GM19468 (cell line): ENCODE measurements around the gene PRR35.

Experiments
- ATAC-seq: cut with Tn5 transposase; IDR thresholded peaks from one replicate; pipeline ENCODE4 v1.9.1; 2021; ENCODE audit warnings: mild to moderate bottlenecking, moderate library complexity, moderate number of reproducible peaks; ENCODE audit not compliant: unreplicated experiment; ENCODE audit errors: extremely low read depth

The PRR35 gene

GRCh38 chr16:527015-527903 lies 32.9 kb upstream of the PRR35 start, which contains the start of gene CAPN15:
CAPN15 (plus strand) TSS chr16:527712; CDS start chr16:546839, 19,127 bp downstream.
- peak; percentile 56 for ATAC-seq

- ATAC-seq, result no peak
Observed at GRCh38 chr16:528111-529011, 31.8 kb upstream of the PRR35 start.

DNA sequence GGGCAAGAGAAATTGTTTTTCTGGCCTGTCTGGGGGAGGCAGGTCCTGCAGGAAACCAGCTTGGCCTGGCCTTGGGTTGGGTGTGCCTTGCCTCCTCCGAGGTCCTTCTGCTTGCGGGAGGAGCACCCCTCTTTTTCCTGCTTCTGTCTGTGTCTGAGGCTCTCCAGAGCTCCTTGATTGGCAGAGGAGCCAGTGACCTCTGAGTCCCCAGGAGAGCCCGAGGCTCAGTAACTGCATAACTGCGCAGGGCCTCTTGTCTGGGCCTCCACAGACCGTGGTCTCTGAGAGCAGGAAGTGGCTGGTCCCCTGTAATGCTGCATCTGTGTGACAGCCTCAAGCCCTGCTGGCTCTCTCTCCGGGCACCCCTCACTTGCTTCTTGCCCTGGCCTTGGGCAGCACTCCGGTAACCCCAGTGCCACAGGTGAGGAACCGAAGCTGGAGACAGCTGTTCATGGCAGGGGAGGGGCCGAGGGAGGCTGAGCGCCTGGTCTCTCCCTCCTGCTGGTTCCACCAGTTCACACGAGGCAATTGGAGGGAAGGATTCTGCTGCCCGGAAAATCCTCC lies 31.1 kb upstream of the PRR35 start:
- no peak for ATAC-seq

GRCh38 chr16:530111-530817 lies 29.9 kb upstream of the PRR35 start:
- ATAC-seq, result no peak

- ATAC-seq, result no peak
Observed at GRCh38 chr16:531494-532125, 28.6 kb upstream of the PRR35 start.

GRCh38 chr16:533391-534123 lies 26.6 kb upstream of the PRR35 start:
- ATAC-seq, result no peak

DNA sequence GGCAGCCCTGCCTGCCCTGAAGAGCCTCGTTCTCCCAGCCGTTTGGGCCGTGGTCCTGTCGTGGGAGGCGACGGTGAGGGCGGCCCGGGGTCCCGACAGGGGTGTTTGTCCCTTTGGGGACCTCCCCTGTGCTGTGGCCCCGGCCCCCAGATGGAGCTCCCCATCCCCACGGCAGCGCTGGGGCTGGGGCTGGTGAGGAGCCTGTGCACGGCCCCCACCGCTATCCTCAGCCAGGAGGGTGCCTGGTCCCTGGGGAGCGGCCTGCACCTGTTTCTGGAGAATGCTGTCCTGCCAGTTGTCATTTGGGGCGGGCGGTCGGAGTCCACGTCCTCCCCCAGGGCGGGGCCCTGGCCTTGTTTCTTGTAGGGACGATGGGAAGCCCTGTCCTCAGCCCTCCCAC lies 26.1 kb upstream of the PRR35 start:
- ATAC-seq, result no peak

GRCh38 chr16:534856-535445 lies 25.2 kb upstream of the PRR35 start:
- no peak for ATAC-seq

DNA sequence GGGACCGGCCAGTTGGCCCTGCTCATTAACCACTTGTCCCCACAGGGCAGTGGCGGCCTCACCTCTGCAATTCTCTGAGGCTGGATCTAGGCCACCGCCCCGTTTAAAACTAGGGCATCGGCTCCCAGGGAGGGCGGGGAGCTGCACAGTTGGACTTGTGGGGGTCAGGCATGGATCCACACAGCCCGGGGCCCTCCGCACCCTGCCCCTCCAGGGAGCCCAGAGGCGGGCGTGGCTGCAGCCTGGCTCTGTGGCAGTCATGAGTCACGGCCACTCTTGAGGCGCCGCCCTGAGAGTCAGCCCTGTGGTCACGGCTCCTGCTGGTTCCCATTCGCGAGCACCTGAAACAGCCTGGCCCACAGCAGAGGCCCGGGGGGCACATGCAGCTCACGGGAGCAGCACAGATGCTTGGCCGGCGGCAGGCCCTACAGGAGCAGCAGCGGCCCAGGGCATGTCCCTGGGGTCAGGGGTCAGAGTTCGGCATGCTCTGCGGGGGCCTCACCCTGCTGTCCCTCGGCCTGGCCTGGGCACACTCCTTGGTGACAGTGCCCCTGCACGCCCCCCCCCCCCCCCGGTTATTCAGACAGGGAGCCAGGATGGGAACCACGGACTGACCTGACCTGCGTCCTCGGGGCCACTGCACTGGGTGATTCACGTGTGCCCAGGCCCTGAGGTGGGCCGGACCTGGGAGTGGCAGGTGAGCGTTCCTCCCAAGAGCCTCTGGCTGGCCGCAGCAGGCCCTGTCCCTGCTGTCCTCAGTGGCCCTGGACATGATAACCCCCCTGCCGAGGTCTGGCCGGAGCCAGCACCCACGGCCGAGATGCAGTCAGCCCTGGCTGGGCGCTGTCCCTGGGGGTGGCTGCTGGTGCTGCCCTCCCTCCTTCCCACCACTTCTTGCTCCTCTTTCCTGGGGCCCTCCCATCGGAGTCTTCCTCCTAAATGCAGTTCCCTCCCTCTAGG lies 24.5 kb upstream of the PRR35 start:
- no peak for ATAC-seq

DNA sequence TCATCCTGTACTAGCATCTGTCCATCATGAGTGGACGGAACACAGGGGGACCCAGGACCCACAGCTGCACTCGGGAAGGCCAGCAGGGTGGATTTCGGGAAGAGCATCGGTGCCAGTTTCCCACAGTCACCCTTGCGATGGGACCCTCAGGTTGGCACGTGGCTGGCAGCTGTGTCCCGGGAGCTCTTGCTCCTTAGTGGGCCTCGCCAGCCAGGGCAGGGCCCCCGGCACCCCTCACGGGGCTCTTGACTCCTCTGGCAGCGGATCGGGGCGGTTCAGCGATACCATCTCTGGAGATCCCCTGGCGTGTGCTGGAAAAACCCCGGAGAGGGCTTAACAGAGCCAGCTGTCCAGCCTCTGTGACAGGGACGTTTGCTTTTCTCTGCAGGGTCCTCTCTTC lies 23.4 kb upstream of the PRR35 start:
- ATAC-seq, result no peak

DNA sequence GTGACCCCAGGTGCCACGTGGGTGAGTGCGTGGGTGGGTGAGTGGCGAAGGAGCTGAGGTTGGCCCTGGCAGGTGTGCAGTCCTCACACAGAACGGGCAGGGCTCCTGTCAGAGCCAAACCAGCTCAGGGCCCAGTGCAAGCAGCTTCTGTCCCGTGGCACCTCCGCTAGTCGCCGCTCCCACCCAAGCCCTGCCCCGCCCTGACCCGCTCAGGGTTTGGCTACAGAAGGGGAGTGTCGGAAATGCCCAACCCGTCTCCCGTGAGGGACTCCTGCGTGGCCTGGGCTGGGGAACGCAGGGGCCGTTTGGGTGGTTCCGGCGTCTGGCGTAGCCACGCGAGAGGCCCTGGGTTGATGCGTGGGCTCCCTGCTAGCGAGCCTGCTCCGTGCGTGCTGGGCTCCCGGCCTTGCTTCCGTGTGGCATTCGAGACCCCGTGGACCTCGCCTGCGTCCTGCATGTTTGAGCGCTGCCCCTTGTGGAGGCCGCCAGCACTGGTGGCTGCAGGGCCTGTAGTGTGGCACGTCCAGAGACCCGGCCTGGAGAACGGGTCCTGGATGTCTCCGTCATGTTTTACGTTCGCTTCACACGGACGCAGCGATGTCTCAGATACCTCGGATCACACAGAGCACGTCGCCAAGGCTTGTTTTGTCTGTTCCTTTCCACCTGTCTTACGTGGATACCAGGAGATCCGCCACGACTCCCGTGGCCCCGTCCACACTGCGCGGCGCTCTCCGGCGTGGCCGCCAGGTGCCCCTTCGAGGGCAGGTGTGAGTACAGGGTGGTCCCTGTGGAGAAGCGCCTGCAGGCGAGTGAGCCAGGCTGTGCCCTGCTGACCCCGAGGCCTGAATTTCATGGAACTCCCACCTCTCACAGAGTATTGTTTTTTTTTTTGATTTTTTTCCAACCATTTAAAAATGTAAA lies 22.5 kb upstream of the PRR35 start:
- no peak for ATAC-seq

DNA sequence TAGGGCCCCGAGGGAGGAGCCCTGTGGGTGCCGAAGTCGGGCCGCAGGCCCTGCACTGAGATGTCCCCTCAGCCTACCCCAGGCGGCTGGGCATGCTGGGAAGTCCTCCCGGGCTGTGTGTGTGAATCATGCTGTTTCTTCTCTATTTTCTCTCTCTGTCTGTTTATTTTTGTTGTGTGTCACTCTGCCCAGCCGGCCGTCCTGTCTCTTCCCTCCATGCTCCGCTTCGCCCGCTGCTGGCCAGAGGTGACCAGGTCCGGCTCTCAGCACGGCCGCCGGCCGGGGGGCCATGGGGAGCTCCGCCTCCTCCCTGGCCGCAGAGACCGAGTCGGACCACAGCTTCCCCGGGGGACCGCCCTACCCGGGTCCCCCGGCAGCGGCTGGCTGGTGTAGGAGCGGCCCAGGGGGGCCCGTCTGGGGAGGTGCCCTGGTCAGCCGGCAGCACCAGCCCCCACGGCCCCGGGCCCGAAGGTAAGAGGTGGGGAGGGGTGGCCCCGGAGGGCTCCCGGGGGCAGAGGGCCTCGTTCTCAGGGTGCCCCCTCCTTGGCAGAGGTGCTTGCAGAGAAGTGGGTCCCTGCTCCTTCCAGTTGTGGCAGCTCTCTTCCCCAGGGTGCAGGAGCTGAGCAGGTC lies 20.2 kb upstream of the PRR35 start:
- no peak for ATAC-seq

DNA sequence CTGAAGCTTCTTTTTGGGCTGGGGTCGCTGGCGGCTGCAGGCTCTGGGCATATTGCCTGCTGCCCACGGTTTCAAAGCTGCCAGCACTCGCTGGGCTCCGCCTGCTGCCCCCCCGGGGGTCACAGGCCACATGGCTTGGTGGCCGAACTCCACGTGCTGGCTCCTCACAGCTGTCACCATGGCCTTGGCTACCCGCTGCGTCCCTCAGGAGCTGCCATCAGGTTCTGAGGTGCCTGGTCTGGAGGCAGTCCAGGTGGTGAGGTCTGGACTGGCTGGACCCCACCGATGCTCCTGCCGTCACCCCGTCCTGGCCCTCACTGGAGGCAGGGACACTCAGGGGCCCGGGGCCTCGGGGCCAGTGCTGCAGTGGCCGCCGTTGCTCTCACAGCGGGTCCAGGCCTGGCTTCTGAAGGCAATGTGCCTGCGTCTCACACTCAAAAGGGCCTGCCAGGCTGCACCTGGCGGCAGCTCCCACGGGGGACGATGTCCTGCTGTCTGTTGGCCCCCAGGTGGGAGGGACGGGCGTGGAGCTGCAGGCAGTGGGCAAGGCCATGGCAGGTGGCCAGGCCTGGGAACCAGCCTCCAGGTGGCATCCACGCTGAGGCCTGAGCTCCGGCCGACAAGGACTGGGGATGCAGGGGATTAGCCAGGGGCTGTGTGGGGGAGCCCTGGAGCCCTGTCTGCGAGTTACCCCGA lies 19.4 kb upstream of the PRR35 start:
- ATAC-seq, result no peak

- ATAC-seq, result no peak
Observed at GRCh38 chr16:543301-544164, 16.7 kb upstream of the PRR35 start.

DNA sequence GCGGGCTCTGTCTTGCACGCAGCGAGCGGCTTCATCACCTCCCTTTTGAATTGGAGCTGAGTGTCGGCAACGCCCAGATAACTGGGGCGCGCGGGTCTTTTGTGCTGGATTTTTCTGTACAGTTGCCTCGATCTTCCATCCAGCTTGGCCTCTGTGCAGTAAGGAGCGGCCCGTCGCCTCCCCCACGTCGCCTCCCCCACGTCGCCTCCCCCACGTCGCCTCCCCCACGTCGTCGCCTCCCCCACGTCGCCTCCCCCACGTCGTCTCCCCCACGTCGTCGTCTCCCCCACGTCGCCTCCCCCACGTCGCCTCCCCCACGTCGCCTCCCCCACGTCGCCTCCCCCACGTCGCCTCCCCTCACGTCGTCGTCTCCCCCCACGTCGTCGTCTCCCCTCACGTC lies 15.7 kb upstream of the PRR35 start:
- ATAC-seq, result no peak
